GM19372 (cell line): ENCODE measurements around the gene GLYATL3.
A peak's percentile ranks its signal among the peaks of the same experiment; 100 is the strongest.
"Not testable (repeated sequence)": the region's sequence is repeated elsewhere in the genome, so short reads cannot be mapped to it uniquely, and the experiment has no call there.

Source experiments
- ATAC-seq: cut with Tn5 transposase; IDR thresholded peaks from one replicate; pipeline ENCODE4 v1.9.1; 2021; ENCODE audit warnings: mild to moderate bottlenecking, low read depth, moderate library complexity; ENCODE audit not compliant: unreplicated experiment

Gene GLYATL3

DNA sequence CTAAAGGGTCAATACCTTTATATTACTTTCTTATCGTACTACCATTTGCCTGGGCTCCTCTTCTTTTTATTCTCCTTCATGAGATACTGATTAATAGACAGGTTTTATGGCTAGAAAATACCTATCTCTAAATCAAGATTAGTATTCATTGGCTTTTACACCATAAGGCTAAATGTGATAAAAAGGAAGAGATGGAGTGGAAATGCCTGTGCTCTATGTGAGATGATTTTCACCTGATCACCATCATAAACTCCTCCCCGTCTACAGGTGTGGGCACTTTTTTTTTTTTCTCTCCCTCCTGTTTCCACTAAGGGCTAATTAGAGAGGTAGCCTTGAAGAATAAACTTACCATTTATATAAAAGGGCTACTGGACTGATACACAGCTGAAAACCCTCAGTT, at the start of gene GLYATL3:
Gene GLYATL3 (plus strand): TSS at position 301 of the 400 bp plus-strand sequence. CDS start 12,068 bp downstream, outside the sequence.
- ATAC-seq: no peak

- no peak for ATAC-seq
Observed at GRCh38 chr6:49453221-49453620, 46.5 kb upstream of the GLYATL3 start.

GRCh38 chr6:49454787-49455709, 44.7 kb upstream of the GLYATL3 start:
- ATAC-seq: peak; percentile 53

GRCh38 chr6:49457771-49458170, 42.0 kb upstream of the GLYATL3 start:
- ATAC-seq: no peak

- ATAC-seq: no peak
Observed at GRCh38 chr6:49462071-49462470, 37.7 kb upstream of the GLYATL3 start.

GRCh38 chr6:49462599-49462926, 37.2 kb upstream of the GLYATL3 start:
- ATAC-seq: peak; percentile 4

DNA sequence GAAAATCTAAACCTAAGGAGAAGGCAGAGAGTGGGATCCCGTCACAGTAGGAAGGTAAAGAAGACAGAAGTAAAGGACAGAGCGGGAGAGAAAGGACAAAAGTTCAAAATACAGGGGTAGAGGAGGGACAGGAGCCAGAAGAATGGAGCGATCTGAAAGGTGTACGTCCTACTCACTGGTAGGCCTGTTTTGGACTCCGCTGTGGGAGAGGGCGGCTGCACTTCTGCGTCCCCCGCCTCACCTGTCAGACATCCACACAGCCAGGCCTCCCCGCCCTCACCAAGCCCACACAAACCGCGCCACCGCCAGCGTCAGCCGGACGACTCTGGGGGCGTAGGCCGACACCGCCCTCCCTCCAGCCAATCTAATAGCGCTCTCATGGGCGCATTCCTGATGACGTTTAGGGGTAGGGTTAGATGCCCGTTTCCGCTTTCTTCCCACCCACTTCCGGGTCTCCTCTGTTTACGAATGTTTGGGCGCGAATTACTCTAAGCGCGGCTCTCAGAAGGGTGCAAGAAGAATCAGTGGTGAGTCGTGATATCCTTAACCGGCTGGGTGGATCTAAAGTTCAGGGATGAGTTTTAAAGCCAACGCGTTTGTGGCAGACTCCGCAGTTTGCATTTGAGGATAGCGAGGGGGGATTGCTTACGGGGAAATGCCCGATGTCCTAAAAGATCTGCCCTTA, 36.7 kb upstream of the GLYATL3 start, which contains the start of the genes CENPQ and MMUT:
Gene CENPQ (plus strand): TSS at position 444 of the 685 bp plus-strand sequence. CDS start 6,807 bp downstream, outside the sequence.
Gene MMUT (minus strand): TSS at position 327 of the 685 bp plus-strand sequence. CDS start 3,787 bp downstream, outside the sequence.
- peak; percentile 98 for ATAC-seq

GRCh38 chr6:49463612-49463967, 36.1 kb upstream of the GLYATL3 start:
- ATAC-seq: peak; percentile 4

- ATAC-seq: no peak
Observed at GRCh38 chr6:49464691-49465090, 35.0 kb upstream of the GLYATL3 start.

- ATAC-seq: no peak
Observed at GRCh38 chr6:49468042-49468441, 31.7 kb upstream of the GLYATL3 start.

GRCh38 chr6:49476564-49476963, 23.2 kb upstream of the GLYATL3 start:
- ATAC-seq: not testable (repeated sequence)

GRCh38 chr6:49479308-49479970, 20.3 kb upstream of the GLYATL3 start:
- ATAC-seq: no peak

GRCh38 chr6:49481846-49482245, 17.9 kb upstream of the GLYATL3 start:
- ATAC-seq: not testable (repeated sequence)

DNA sequence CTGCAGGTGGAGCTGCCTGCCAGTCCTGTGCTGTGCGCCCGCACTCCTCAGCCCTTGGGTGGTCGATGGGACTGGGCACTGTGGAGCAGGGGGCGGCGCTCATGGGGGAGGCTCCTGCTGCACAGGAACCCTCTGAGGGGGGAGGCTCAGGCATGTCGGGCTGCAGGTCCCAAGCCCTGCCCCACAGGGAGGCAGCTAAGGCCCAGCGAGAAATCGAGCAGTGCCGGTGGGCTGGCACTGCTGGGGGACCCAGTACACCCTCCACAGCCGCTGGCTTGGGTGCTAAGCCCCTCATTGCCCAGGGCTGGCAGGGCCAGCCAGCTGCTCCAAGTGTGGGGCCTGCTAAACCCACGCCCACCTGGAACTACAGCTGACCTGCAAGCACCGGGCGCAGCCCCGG, 16.3 kb upstream of the GLYATL3 start:
- not testable (repeated sequence) for ATAC-seq

GRCh38 chr6:49490633-49491032, 9.1 kb upstream of the GLYATL3 start:
- no peak for ATAC-seq

DNA sequence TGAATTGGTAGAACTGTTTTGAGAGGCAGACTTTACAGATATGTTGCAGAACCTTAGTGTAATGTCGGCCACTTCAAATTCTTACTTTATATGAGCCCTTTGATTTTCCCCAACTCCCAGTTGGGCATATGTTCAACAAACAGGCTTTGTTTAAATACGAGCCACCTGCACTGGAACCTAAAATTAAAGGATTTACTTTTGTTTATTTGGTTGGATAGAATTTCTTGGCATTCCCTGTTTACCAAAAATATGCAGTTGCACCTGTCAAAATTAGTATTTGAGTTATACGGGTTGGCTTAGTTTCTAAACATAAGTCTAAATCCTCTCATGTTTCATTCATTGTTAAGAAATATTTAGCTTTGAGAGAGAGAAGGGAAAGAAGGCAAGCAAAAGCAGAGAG, 2.4 kb upstream of the GLYATL3 start:
- no peak for ATAC-seq

DNA sequence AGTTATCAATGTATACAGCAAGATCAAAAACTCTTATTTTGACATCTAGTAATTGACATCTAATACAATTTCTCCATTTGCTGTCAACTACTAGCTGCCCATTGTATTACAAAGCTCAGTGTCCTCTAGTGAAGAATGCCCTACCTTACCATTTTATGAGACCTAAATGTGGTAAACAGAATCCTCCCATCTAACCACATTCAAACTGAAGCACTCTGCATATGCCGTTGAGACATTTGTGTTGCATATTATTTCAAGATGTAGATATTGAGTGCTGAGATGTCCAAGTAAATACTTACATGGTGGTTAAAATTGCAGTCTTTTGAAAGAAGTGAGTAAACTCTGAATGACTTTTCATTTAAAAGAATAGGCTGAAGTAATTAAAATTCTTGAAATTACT, 597 bp upstream of the GLYATL3 start:
- no peak for ATAC-seq

- ATAC-seq: no peak
Observed at GRCh38 chr6:49504666-49505065, 4.9 kb downstream of the GLYATL3 start.

GRCh38 chr6:49506569-49507111, 6.9 kb downstream of the GLYATL3 start:
- no peak for ATAC-seq

- no peak for ATAC-seq
Observed at GRCh38 chr6:49509342-49509741, 9.6 kb downstream of the GLYATL3 start.
